ENCODE results near the gene BICD2. TPM values are rescaled to one million over a fixed set of nuclear protein-coding genes. Genes with fewer than 3 reads are reported as not detected.

Gene BICD2
- total and polyA plus RNA-seq, 2 of the 8 experiments (the other 6 are each of a cell fraction or from before 2014, with no cell fraction given) = 6.6 to 22.8 TPM

DNA sequence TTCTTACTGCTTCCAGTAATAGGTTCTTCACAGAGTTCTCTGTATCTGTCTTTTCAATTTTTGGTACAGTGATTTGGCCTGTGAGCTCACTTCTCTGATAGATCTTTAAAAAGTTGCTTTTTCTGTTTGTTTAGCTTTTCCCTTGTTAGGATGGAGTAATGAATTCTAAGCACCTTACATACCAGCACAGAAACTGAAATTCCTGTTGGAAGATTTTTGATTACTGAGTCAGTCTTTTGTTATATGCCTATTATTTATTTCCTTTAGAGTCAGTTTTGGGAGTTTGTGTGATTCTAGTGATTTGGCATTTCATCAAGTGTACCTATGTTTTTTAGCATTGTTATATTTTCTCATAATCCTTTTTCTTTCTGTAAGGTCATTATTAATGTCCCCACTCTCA, 57.1 kb downstream of the BICD2 start:
- Histone ChIP-seq H3K23ac (ENCODE audit: insufficient read length) (no peak overlapping the region), H3K79me2 (ENCODE audit: control insufficient read depth in 1 of 2, insufficient read depth in 2 of 2, low read length in 2 of 2) (no peaks in the 10 kb centered on the region), H2BK15ac (ENCODE audit: low read length) (no peak overlapping the region), H2AK5ac (ENCODE audit: low read depth, low read length) (no peak overlapping the region), H2BK12ac (ENCODE audit: low read depth, low read length) (no peak overlapping the region), H3K56ac (replicated peaks; ENCODE audit: insufficient read length, low read depth, low read length) (no peak overlapping the region), H3K9ac (replicated peaks in 1 of 4; ENCODE audit: extremely low read depth in 1 of 4, low read depth in 3 of 4, low read length in 3 of 4) (no peak overlapping the region), H4K8ac (ENCODE audit: extremely low read depth, insufficient read depth, low read length) (no peak overlapping the region), H2BK20ac (ENCODE audit: low read length) (no peak overlapping the region), H2AFZ (ENCODE audit: low read length) (no peak overlapping the region), H3K27me3 (replicated peaks in 1 of 4; ENCODE audit: control insufficient read depth in 3 of 4, extremely low read depth in 1 of 4, insufficient read depth in 3 of 4, low read length in 3 of 4) (no peaks in the 10 kb centered on the region), H3K4me3 (ENCODE audit: extremely low read depth in 1 of 4, insufficient read depth in 2 of 4, low read depth in 3 of 4, low read length in 4 of 4) (no peak overlapping the region), H3K14ac (ENCODE audit: insufficient read length) (no peak overlapping the region), H3K18ac (ENCODE audit: extremely low read depth, low read length) (no peak overlapping the region), H4K20me1 (replicated peaks in 1 of 2; ENCODE audit: control insufficient read depth in 1 of 2, insufficient read depth in 2 of 2, low read length in 2 of 2) (peaks cover 0 to 3% of the 10 kb centered on the region in 2 experiments), H3K4me1 (replicated peaks in 1 of 4; ENCODE audit: control insufficient read depth in 3 of 4, insufficient read depth in 4 of 4, low read length in 3 of 4) (no peaks in the 10 kb centered on the region), H2BK5ac (ENCODE audit: low read depth, low read length) (no peak overlapping the region), H3K23me2 (ENCODE audit: low read depth, low read length) (no peaks in the 10 kb centered on the region), H3K36me3 (ENCODE audit: control insufficient read depth in 2 of 4, insufficient read depth in 4 of 4, low read length in 3 of 4) (peaks cover 0 to 3% (median 0%) of the 10 kb centered on the region in 4 experiments; a peak in 3 of 8 replicates), H3K27ac (ENCODE audit: low read depth, low read length) (no peak overlapping the region), H4K91ac (replicated peaks; ENCODE audit: insufficient read length, low read length) (no peak overlapping the region), H3K4me2 (ENCODE audit: insufficient read depth in 1 of 2, low read depth in 2 of 2, low read length in 2 of 2) (no peak overlapping the region), H3K9me3 (ENCODE audit: insufficient read depth in 2 of 2, low read depth in 1 of 2, low read length in 1 of 2) (no peaks in the 10 kb centered on the region), H4K5ac (ENCODE audit: insufficient read length, low read depth, low read length) (no peak overlapping the region), H3K4ac (replicated peaks; ENCODE audit: insufficient read length, low read depth, low read length) (no peak overlapping the region), H2BK120ac (replicated peaks; ENCODE audit: low read depth, low read length) (no peak overlapping the region), H3K79me1 (ENCODE audit: low read depth, low read length) (no peaks in the 10 kb centered on the region; the same call in 1 of the 2 replicates)
- DNase-seq (ENCODE audit: low read depth in 1 of 2, low spot score in 2 of 2) = no peak
- FAIRE-seq = no peak
- POLR2A ChIA-PET (ENCODE audit: partially characterized antibody) = interaction anchor here (1.4 kb wide), 1 partner anchor 59 kb away, joined by 4 read pairs; no protein-coding TSS in a partner anchor
- CTCF ChIA-PET (ENCODE audit: partially characterized antibody) = interaction anchor here (1.0 to 1.5 kb wide), 7 partner anchors 14 to 207 kb away, joined by 3 to 5 read pairs (median 4); no protein-coding TSS in a partner anchor
- TF ChIP-seq POU5F1 (IDR thresholded peaks at IDR 0.05; ENCODE audit: low read depth, low read length) (no peak), ASH2L (IDR thresholded peaks at IDR 0.05; ENCODE audit: low read length) (no peak), SIN3A (conservative IDR thresholded peaks at IDR 0.05 in 1 of 2, IDR thresholded peaks at IDR 0.05 in 1 of 2; ENCODE audit: low read depth in 1 of 2, low read length in 2 of 2) (no peak), EZH2 (IDR thresholded peaks at IDR 0.05; ENCODE audit: low read depth, low read length, severe bottlenecking) (no peak), BRCA1 (IDR thresholded peaks at IDR 0.05; ENCODE audit: low read depth, low read length) (no peak), NRF1 (IDR thresholded peaks at IDR 0.05; ENCODE audit: low read depth, low read length) (no peak), GTF2F1 (IDR thresholded peaks at IDR 0.05; ENCODE audit: borderline replicate concordance, low read depth, low read length) (no peak), GABPA (IDR thresholded peaks at IDR 0.05; ENCODE audit: borderline replicate concordance, insufficient read depth, low read length) (no peak), RBBP5 (IDR thresholded peaks at IDR 0.05; ENCODE audit: borderline replicate concordance, low read depth, low read length) (no peak), HDAC2 (IDR thresholded peaks at IDR 0.05; ENCODE audit: borderline replicate concordance in 1 of 2, low read depth in 2 of 2, low read length in 2 of 2) (no peak)
- TF ChIP-seq, protein P1, sequence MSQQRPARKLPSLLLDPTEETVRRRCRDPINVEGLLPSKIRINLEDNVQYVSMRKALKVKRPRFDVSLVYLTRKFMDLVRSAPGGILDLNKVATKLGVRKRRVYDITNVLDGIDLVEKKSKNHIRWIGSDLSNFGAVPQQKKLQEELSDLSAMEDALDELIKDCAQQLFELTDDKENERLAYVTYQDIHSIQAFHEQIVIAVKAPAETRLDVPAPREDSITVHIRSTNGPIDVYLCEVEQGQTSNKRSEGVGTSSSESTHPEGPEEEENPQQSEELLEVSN (IDR thresholded peaks at IDR 0.05) = no peak
- TF ChIP-seq, protein P2, sequence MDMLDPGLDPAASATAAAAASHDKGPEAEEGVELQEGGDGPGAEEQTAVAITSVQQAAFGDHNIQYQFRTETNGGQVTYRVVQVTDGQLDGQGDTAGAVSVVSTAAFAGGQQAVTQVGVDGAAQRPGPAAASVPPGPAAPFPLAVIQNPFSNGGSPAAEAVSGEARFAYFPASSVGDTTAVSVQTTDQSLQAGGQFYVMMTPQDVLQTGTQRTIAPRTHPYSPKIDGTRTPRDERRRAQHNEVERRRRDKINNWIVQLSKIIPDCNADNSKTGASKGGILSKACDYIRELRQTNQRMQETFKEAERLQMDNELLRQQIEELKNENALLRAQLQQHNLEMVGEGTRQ (IDR thresholded peaks at IDR 0.05; ENCODE audit: low read length) = no peak

All from H1 (cell line).